Germinal center (tissue), 1 donor: ENCODE results near the gene SPRR2B.
"Not testable (repeated sequence)": the region's sequence is repeated elsewhere in the genome, so short reads cannot be mapped to it uniquely, and the experiment has no call there.

Experiments used
- DNase-seq: peaks from one replicate; pipeline ENCODE4 v3.0.0; 2012; ENCODE audit warnings: mixed read lengths, low spot score

Gene SPRR2B

GRCh38 chr1:153071511-153071910 lies at the start of gene SPRR2B:
Gene SPRR2B, minus strand, starts transcription at chr1:153071611. Its CDS starts 772 bp downstream, at chr1:153070839.
- no peak for DNase-seq

GRCh38 chr1:153120945-153121344 lies 49.5 kb upstream of the SPRR2B start:
- DNase-seq, result no peak

GRCh38 chr1:153119491-153119971 lies 48.1 kb upstream of the SPRR2B start:
- DNase-seq, result no peak

GRCh38 chr1:153115264-153115663 lies 43.9 kb upstream of the SPRR2B start:
- not testable (repeated sequence) for DNase-seq

- DNase-seq, result no peak
Observed at GRCh38 chr1:153113416-153113815, 42.0 kb upstream of the SPRR2B start, which contains the start of gene SPRR2F. Gene SPRR2F, minus strand, starts transcription at chr1:153113516. Its CDS starts 783 bp downstream, at chr1:153112733.

- DNase-seq, result not testable (repeated sequence)
Observed at GRCh38 chr1:153112454-153112853, 41.0 kb upstream of the SPRR2B start.

- DNase-seq, result no peak
Observed at GRCh38 chr1:153100245-153100644, 28.8 kb upstream of the SPRR2B start.

GRCh38 chr1:153099461-153100045 lies 28.1 kb upstream of the SPRR2B start:
- no peak for DNase-seq

GRCh38 chr1:153095764-153096163 lies 24.4 kb upstream of the SPRR2B start:
- no peak for DNase-seq

GRCh38 chr1:153094426-153094825 lies 23.0 kb upstream of the SPRR2B start, which contains the start of gene SPRR2E:
Gene SPRR2E, minus strand, starts transcription at chr1:153094526. Its CDS starts 775 bp downstream, at chr1:153093751.
- DNase-seq, result no peak

- no peak for DNase-seq
Observed at GRCh38 chr1:153087652-153088051, 16.2 kb upstream of the SPRR2B start.

GRCh38 chr1:153081736-153082135 lies 10.3 kb upstream of the SPRR2B start:
- DNase-seq, result no peak

GRCh38 chr1:153072806-153073726 lies 1.7 kb upstream of the SPRR2B start:
- no peak for DNase-seq

GRCh38 chr1:153070243-153070642 lies 1.2 kb downstream of the SPRR2B start:
- DNase-seq, result no peak

GRCh38 chr1:153058826-153059784 lies 12.3 kb downstream of the SPRR2B start:
- DNase-seq, result no peak

GRCh38 chr1:153058154-153058553 lies 13.3 kb downstream of the SPRR2B start:
- no peak for DNase-seq

GRCh38 chr1:153057375-153057774 lies 14.0 kb downstream of the SPRR2B start, which contains the start of gene SPRR2A:
Gene SPRR2A, minus strand, starts transcription at chr1:153057512. Its CDS starts 777 bp downstream, at chr1:153056735.
- no peak for DNase-seq

GRCh38 chr1:153056111-153056510 lies 15.3 kb downstream of the SPRR2B start:
- DNase-seq, result not testable (repeated sequence)

GRCh38 chr1:153049211-153049610 lies 22.2 kb downstream of the SPRR2B start:
- DNase-seq, result no peak

GRCh38 chr1:153040950-153041631 lies 30.3 kb downstream of the SPRR2B start, which contains the start of gene SPRR2D:
Gene SPRR2D, minus strand, starts transcription at chr1:153041120. Its CDS starts 774 bp downstream, at chr1:153040346.
- no peak for DNase-seq

GRCh38 chr1:153035211-153035610 lies 36.2 kb downstream of the SPRR2B start:
- DNase-seq, result no peak
